C4-2B (cell line): ENCODE measurements around the gene GALNS.
"Not testable (repeated sequence)": the region's sequence is repeated elsewhere in the genome, so short reads cannot be mapped to it uniquely, and the experiment has no call there.

ENCODE experiments used
- H3K27ac ChIP-seq: fragments of 450-650 bp; 2 replicates; pipeline ENCODE4 v1.5.1; 2017
- ZFX ChIP-seq: fragments of 450-650 bp; IDR thresholded peaks from 2 replicates; pipeline ENCODE4 v1.6.1; 2017
- TF ChIP-seq, protein P1 (sequence below): fragments of 450-650 bp; conservative IDR thresholded peaks from 2 replicates; pipeline ENCODE4 v1.5.1; 2017; ENCODE audit warnings: mild to moderate bottlenecking

Gene GALNS

DNA sequence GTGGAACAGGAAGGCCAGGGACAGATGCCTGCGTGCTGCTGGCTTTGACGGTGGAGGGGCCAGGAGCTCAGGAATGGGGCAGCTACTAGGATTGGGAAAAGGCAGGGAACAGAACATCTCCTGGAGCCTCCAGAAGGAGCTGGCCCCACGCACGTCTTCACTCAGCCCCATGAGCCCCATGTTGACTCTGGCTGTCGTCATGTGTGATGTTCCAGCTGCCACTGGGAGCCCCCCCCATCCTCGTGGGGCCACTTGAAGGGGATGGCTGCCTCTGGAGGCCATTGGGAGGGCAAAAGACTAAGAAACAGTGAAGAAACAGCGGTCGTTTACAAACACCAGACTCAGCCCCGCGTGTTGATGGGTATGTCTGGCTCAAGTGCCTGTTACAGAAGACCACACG, 26.5 kb downstream of the GALNS start:
- TF ChIP-seq, protein P1, sequence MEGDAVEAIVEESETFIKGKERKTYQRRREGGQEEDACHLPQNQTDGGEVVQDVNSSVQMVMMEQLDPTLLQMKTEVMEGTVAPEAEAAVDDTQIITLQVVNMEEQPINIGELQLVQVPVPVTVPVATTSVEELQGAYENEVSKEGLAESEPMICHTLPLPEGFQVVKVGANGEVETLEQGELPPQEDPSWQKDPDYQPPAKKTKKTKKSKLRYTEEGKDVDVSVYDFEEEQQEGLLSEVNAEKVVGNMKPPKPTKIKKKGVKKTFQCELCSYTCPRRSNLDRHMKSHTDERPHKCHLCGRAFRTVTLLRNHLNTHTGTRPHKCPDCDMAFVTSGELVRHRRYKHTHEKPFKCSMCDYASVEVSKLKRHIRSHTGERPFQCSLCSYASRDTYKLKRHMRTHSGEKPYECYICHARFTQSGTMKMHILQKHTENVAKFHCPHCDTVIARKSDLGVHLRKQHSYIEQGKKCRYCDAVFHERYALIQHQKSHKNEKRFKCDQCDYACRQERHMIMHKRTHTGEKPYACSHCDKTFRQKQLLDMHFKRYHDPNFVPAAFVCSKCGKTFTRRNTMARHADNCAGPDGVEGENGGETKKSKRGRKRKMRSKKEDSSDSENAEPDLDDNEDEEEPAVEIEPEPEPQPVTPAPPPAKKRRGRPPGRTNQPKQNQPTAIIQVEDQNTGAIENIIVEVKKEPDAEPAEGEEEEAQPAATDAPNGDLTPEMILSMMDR, result no peak
- TF ChIP-seq ZFX, result no peak
- no peak overlapping the region for H3K27ac ChIP-seq

DNA sequence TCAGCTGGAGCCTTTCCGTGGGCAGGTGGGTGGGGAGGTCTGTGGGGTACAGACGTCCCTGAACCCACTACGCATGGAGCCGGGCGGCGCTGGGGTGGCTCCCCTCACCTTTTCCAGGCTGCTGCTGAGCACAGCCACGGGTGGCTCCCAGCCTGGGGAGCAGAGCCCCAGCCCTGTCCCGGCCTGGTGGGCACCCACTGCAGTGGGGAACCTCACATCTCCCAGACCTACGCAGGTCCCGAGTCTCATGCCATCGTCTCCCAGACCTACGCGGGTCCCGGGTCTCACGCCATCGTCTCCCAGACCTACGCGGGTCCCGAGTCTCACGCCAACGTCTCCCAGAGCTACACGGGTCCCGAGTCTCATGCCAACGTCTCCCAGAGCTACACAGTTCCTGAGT, 28.0 kb downstream of the GALNS start:
- no peak for TF ChIP-seq ZFX
- TF ChIP-seq, protein P1, result no peak
- no peak overlapping the region for H3K27ac ChIP-seq

DNA sequence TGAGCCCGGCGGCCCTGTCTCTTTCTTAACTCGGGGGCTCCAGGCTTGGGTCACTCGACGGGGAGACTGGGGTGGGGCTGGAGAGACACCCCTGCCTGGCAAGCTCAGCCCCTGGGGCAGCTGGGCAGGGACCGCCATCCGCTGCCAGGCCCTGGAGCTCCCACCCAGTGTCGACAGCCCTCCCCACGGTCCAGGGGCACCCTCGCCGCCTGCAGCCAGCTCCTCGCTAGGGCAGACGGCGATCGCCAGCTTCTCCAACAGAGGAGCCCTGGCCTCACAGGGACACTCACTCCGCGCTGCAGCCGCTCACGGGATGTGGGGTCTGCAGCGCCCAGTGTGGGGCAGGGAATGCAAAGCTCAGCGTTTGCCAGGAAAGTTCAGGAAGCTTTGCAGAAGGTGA, 29.0 kb downstream of the GALNS start:
- H3K27ac ChIP-seq, result no peak overlapping the region
- TF ChIP-seq, protein P1, result no peak
- no peak for TF ChIP-seq ZFX

DNA sequence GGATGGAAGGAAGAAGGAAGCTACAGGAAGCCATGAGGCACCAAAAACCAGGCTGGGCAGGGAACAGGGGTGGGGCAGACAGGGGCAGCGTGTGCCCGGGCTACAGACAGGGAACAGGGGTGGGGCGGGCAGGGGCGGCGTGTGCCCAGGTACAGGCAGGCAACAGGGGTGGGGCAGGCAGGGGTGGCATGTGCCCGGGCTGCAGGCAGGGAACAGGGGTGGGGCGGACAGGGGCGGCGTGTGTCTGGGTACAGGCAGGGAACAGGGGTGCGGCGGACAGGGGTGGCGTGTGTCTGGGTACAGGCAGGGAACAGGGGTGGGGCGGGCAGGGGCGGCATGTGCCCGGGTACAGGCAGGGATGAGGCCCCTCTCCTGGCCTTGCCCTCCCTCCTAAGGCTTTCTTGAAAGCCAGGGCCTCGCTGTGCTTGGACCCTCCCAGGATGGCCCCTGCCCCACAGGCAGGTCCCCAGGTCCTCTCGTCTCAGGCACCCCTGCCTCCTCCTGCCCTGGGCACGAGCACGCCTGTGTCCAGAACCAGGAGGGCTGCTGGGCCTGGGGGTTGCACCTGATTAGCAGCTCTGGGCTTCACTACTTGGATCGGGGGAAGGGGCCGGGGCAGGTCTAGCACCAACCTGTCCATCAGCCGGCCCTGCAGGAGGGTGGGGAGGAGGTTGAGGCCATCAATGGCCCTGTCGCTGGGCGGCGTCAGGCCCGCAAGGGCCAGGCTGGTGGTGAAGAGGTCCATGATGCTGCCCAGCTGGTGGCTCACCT, 30.5 kb downstream of the GALNS start:
- TF ChIP-seq, protein P1, result no peak
- TF ChIP-seq ZFX, result no peak
- no peak overlapping the region for H3K27ac ChIP-seq

DNA sequence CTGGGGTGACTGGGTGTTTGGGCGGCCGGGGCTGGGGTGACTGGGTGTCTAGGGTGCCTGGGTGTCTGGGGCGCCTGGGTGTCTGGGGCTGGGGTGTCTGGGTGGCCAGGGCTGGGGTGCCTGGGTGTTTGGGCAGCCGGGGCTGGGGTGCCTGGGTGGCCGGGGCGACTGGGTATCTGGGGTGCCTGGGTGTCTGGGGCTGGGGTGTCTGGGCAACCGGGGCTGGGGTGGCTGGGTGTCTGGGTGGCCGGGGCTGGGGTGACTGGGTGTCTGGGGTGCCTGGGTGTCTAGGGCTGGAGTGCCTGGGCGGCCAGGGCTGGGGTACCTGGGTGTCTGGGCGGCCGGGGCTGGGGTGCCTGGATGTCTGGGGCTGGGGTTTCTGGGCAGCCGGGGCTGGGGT, 31.6 kb downstream of the GALNS start:
- no peak for TF ChIP-seq ZFX
- TF ChIP-seq, protein P1, result no peak

DNA sequence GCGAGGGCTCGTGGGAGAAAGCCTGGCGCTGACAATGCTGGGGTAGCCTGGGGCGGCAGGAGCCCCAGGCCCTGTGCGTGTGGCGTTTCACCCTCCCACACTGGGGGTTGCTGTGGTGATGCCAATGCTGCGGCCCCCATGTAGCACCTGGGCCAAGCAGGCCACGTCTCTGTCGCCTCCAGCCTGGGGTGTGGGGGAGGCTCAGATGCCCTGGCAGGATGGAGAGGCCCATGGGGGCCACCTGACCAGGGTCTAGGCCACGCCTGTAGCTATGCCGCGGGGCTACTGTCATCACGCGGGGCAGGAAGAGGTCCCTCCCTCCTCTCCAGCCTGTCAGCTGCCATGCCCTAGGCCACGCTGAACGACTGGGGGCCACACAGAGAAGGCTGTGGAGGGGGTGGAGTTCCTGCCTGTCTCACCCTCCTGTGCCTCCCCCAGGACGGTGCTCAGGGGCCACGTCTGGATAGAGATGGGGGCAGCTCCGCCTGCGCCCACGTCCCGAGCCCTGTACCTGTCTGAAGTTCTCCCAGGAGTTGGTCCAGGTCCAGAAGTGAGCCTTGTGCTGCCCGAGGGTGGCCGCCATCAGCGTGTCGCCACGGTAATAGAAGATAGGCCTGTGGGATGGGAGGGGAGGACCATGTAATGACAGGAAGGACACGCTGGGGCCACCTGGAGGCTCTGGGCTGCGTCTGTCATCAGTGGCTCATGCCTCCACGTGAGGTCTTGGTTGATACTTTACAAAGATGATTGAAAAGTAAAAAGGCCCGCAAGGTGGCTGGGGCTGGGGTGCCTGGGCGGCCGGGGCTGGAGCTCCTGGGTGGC, 32.3 kb downstream of the GALNS start:
- TF ChIP-seq, protein P1, result no peak
- no peak for TF ChIP-seq ZFX

More for the DNA sequence above, 31.6 kb downstream of the GALNS start:
- no peak overlapping the region for H3K27ac ChIP-seq

DNA sequence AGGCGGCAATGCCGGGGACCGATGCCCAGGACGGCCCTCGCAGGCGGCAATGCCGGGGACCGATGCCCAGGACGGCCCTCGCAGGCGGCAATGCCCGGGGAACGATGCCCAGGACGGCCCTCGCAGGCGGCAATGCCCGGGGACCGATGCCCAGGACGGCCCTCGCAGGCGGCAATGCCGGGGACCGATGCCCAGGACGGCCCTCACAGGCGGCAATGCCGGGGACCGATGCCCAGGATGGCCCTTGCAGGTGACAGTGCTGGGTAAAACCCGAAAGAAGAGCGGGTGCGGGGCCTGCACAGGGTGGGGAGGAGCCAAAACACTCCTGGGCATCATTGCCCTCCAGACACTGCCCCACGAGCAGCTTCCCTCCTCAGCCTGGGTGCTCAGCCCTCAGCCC, 33.1 kb downstream of the GALNS start:
- not testable (repeated sequence) for H3K27ac ChIP-seq

More for the DNA sequence above, 32.3 kb downstream of the GALNS start:
- no peak overlapping the region for H3K27ac ChIP-seq
